Stimulated activated CD4-positive, alpha-beta T cell treated with anti-CD3 and anti-CD28 coated beads, TNF-alpha, amount 100 ng/mL, for 1 hour (primary cell): ENCODE measurements around the gene ALKBH6.

Source experiments
- DNase-seq, 3 donors: peaks; one replicate each; pipeline ENCODE4 v3.0.0-alpha.2; 2020; ENCODE audit warnings: low read depth in 3 of 3, low spot score in 1 of 3

The ALKBH6 gene

DNA sequence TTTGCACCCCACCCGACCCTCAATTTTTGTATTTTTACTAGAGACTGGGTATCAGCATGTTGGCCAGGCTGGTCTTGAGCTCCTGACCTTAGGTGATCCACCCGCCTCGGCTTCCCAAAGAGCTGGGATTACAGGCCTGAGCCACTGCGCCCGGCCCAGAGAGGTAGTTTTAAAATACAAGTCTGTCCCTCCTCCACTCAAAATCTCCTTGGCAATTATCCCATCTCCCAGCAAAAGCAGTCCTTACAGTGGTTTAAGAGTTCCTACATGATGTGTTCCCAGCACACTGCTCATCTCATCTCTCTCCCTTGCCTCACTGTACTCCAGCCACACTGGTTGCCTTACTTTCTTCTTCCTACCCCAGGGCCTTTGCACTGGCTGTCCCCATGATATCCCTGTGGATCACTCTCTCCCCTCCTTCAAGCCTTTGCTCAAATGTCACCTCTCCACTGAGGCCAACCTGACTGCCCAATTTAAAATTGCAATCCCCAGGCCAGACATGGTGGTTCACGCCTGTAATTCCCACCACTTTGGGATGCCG lies 53.5 kb downstream of the ALKBH6 start:
- no peak for DNase-seq

DNA sequence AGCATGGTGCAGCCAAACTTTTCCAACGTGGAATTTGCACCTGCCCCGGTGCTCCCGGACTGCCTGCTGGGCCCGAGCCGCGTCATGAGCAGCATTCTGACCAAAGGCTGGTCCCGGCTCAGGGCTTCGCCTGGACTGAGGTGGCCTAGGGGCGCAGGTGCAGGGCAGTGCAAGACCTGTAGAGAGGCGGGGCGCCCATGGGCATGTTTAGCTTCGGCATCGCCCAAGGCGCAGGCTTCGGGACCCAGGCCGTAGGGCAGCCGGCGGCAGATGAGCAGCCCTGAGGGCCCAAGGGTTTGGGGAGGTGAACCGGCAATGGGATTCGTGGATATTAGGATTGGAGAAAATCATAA lies 54.1 kb downstream of the ALKBH6 start:
- no peak for DNase-seq
